Nephron progenitor cell (in vitro differentiated cells): ENCODE measurements around the gene ZFHX2.
"Not testable (repeated sequence)": the region's sequence is repeated elsewhere in the genome, so short reads cannot be mapped to it uniquely, and the experiment has no call there.

ENCODE experiments used
- DNase-seq: peaks from one replicate; pipeline ENCODE4 v3.0.0; 2021
- H3K27ac Mint-ChIP-seq: 2 replicates; pipeline ENCODE4 v1.8.0; 2021; ENCODE audit warnings: mild to moderate bottlenecking, moderate library complexity, mixed read lengths
- H3K27me3 Mint-ChIP-seq: 2 replicates; pipeline ENCODE4 v1.8.0; 2021; ENCODE audit warnings: mild to moderate bottlenecking, low read depth, mixed read lengths; ENCODE audit not compliant: poor library complexity
- H3K36me3 Mint-ChIP-seq: 2 replicates; pipeline ENCODE4 v1.8.0; 2021; ENCODE audit warnings: low read depth, mixed read lengths
- H3K4me1 Mint-ChIP-seq: 2 replicates; pipeline ENCODE4 v1.8.0; 2021; ENCODE audit warnings: mixed read lengths
- H3K4me3 Mint-ChIP-seq: 2 replicates; pipeline ENCODE4 v1.8.0; 2021; ENCODE audit warnings: mild to moderate bottlenecking, moderate library complexity, mixed read lengths
- H3K9me3 Mint-ChIP-seq: 2 replicates; pipeline ENCODE4 v1.8.0; 2021; ENCODE audit warnings: mild to moderate bottlenecking, moderate library complexity, mixed read lengths
- CTCF ChIP-seq: fragments of 200-600 bp; sonication (generic); IDR thresholded peaks from 2 replicates; pipeline ENCODE4 v1.5.0; 2021; ENCODE audit warnings: antibody characterized with exemption

The ZFHX2 gene

GRCh38 chr14:23540141-23540469 lies 11.5 kb downstream of the ZFHX2 start:
- TF ChIP-seq CTCF, result no peak
- no peak overlapping the region for H3K27ac Mint-ChIP-seq
- no peak overlapping the region for H3K4me3 Mint-ChIP-seq
- no peaks in the 10 kb centered on the region for H3K9me3 Mint-ChIP-seq
- H3K4me1 Mint-ChIP-seq, result peaks cover 60% of the 10 kb centered on the region
- peaks cover 27% of the 10 kb centered on the region for H3K36me3 Mint-ChIP-seq
- no peak for DNase-seq
- H3K27me3 Mint-ChIP-seq, result peaks cover 34% of the 10 kb centered on the region

- peak; percentile 71 for DNase-seq
- Mint-ChIP-seq H3K27ac (peak overlapping the region; percentile 96), H3K27me3 (peaks cover 34% of the 10 kb centered on the region), H3K4me3 (peak overlapping the region; percentile 72), H3K4me1 (peaks cover 60% of the 10 kb centered on the region), H3K9me3 (no peaks in the 10 kb centered on the region), H3K36me3 (peaks cover 30% of the 10 kb centered on the region)
- peak; percentile 82 for TF ChIP-seq CTCF
Measured at GRCh38 chr14:23539248-23540140, 12.1 kb downstream of the ZFHX2 start.

GRCh38 chr14:23538785-23539184 lies 12.8 kb downstream of the ZFHX2 start:
- Mint-ChIP-seq H3K27ac (peak overlapping the region; percentile 96), H3K36me3 (peaks cover 36% of the 10 kb centered on the region), H3K4me3 (peak overlapping the region; percentile 72), H3K27me3 (peaks cover 36% of the 10 kb centered on the region), H3K9me3 (no peaks in the 10 kb centered on the region), H3K4me1 (peaks cover 60% of the 10 kb centered on the region)
- peak; percentile 66 for DNase-seq
- TF ChIP-seq CTCF, result no peak

GRCh38 chr14:23538050-23538718 lies 13.4 kb downstream of the ZFHX2 start:
- Mint-ChIP-seq H3K27me3 (peaks cover 36% of the 10 kb centered on the region), H3K27ac (peak overlapping the region; percentile 96)

GRCh38 chr14:23537351-23538049 lies 14.1 kb downstream of the ZFHX2 start:
- peak overlapping the region; percentile 96 for H3K27ac Mint-ChIP-seq
- no peak for DNase-seq

More at GRCh38 chr14:23538050-23538718, 13.4 kb downstream of the ZFHX2 start:
- no peak for TF ChIP-seq CTCF
- Mint-ChIP-seq H3K4me1 (peaks cover 56% of the 10 kb centered on the region), H3K36me3 (peaks cover 37% of the 10 kb centered on the region), H3K4me3 (peak overlapping the region; percentile 72), H3K9me3 (no peaks in the 10 kb centered on the region)
- DNase-seq, result no peak

GRCh38 chr14:23536906-23537305 lies 14.7 kb downstream of the ZFHX2 start:
- peak overlapping the region; percentile 52 for H3K27ac Mint-ChIP-seq
- H3K27me3 Mint-ChIP-seq, result peaks cover 36% of the 10 kb centered on the region
- DNase-seq, H3K4me3 Mint-ChIP-seq, H3K9me3 Mint-ChIP-seq: not testable (repeated sequence)
- H3K4me1 Mint-ChIP-seq, result peaks cover 49% of the 10 kb centered on the region
- peaks cover 42% of the 10 kb centered on the region for H3K36me3 Mint-ChIP-seq

More at GRCh38 chr14:23537351-23538049, 14.1 kb downstream of the ZFHX2 start:
- H3K4me1 Mint-ChIP-seq, result peaks cover 54% of the 10 kb centered on the region
- peaks cover 41% of the 10 kb centered on the region for H3K36me3 Mint-ChIP-seq
- H3K27me3 Mint-ChIP-seq, result peaks cover 34% of the 10 kb centered on the region
- no peaks in the 10 kb centered on the region for H3K9me3 Mint-ChIP-seq
- peak overlapping the region; percentile 72 for H3K4me3 Mint-ChIP-seq
- TF ChIP-seq CTCF, result no peak
